ENCODE data around the gene HYOU1. TPM values are rescaled to one million over a fixed set of nuclear protein-coding genes. Genes with fewer than 3 reads are reported as not detected.
A peak's percentile ranks its signal among the peaks of the same experiment; 100 is the strongest.
"Not testable (repeated sequence)": the region's sequence is repeated elsewhere in the genome, so short reads cannot be mapped to it uniquely, and the experiment has no call there.

HYOU1 gene
- total RNA-seq, 5 donors from 2014 or later (not counting 1 experiment from before 2014, with no cell fraction given), result 91.2 to 113 (median 112) TPM

DNA sequence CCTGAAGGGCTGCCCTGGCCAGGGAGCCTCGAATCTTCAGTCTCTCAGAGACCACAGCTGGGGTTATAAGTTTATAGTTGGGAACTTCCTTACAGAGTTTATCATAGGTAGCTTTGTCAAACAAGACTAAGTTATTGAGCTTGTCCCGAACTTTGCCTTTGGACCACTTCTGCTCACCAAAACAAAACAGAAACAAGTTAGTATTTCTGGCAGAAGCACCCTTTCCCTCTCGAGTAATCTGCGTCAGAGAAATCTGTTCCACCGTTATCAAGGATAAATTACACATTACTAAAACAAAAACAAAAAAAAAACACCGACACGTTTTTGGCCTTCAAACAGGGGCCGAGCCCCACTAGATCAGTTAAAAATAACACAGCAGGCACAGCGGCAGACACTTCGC is 39.6 kb downstream of the HYOU1 start:
- POLR2A ChIA-PET, result interaction anchor here (0.6 to 3.5 kb wide), 3 partner anchors 14 to 50 kb away, joined by 3 to 14 read pairs (median 5); partner anchors contain the start of gene VPS11 (in 1 of the 2)
- WGBS (ENCODE audit: insufficient coverage), result 5% methylated on average over 3 of the region's 10 CpGs
- H3K36me3 Mint-ChIP-seq, result peaks cover 34% of the 10 kb centered on the region

DNA sequence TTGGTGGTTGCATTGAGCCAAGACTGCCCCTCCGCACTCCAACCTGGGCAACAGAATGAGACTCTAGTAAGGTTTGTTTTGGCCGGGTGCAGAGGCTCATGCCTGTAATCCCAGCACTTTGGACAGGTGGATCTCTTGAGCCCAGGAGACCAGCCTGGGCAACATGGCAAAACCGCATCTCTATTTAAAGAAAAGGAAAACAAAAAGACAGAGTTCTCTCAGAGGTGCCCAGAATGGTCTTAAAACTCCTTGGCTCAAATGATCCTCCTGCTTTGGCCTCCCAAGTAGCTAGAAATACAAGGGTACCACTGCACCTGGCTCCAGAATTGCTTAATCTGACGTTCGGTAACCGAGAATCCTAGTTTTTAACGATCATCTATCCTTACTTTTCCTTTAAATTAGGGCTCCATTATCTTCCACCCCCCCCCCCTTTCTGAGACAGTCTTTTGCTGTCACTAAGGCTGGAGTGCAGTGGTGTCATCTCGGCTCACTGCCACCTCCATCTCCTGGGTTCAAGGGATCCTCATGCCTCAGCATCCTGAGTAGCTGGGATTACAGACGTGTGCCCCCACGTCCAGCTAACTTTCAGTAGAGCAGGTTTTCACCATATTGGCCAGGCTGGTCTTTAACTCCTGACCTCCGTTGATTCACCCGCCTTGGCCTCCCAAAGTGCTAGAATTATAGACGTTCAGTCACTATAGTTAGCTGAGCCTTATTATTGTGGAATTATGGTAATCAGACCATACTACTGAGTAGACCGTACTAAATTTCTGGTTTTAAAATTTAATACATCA is 40.6 kb downstream of the HYOU1 start:
- Mint-ChIP-seq H3K36me3 (peaks cover 31% of the 10 kb centered on the region), H3K4me1 (peaks cover 43 to 56% (median 54%) of the 10 kb centered on the region in 3 donors), H3K27me3 (no peaks in the 10 kb centered on the region), H3K4me3 (peak overlapping the region; percentile 37 to 99 (median 99)), H3K9me3 (no peaks in the 10 kb centered on the region), H3K27ac (peak overlapping the region; percentile 19 to 28)
- POLR2A ChIA-PET, result interaction anchor here (0.6 to 3.5 kb wide), 5 partner anchors 17 to 232 kb away, joined by 3 to 14 read pairs (median 3); partner anchors contain the start of gene VPS11 (in 1 of the 2)
- no peaks in the 10 kb centered on the region for H3K27me3 ChIP-seq (replicated peaks in 1 of 2; ENCODE audit: control insufficient read depth in 2 of 2, extremely low read depth in 1 of 2, insufficient read depth in 2 of 2, low read length in 1 of 2)
- CTCF ChIA-PET, result interaction anchor here (0.6 to 1.6 kb wide), 5 partner anchors 10 to 257 kb away, joined by 3 to 9 read pairs (median 4); no protein-coding TSS in a partner anchor
- 66% methylated on average over 7 of the region's 14 CpGs for WGBS (ENCODE audit: insufficient coverage)
- peaks cover 0 to 61% of the 10 kb centered on the region in 2 donors for H3K36me3 ChIP-seq (ENCODE audit: control insufficient read depth in 2 of 2, extremely low read depth in 1 of 2, insufficient read depth in 1 of 2, low read length in 1 of 2)
- peaks cover 15 to 45% of the 10 kb centered on the region in 2 experiments for H3K4me1 ChIP-seq (ENCODE audit: control insufficient read depth in 1 of 2, extremely low read depth in 1 of 2, insufficient read depth in 2 of 2, low read length in 2 of 2)
- H3K27ac ChIP-seq (ENCODE audit: low read length), result peak overlapping the region; percentile 96
- DNase-seq, result no peak
- H3K4me3 ChIP-seq (ENCODE audit: control insufficient read depth in 1 of 2, extremely low read depth in 1 of 2, low read length in 1 of 2), result no peak overlapping the region
- no peak for ATAC-seq (replicated peaks in 1 of 4)
- H3K9me3 ChIP-seq, result no peaks in the 10 kb centered on the region

More for the DNA sequence above, 39.6 kb downstream of the HYOU1 start:
- H3K4me3 Mint-ChIP-seq, result peak overlapping the region; percentile 96 to 99 (median 99)
- H3K27ac ChIP-seq (ENCODE audit: low read length), result peak overlapping the region; percentile 96
- CTCF ChIA-PET, result interaction anchor here (0.6 to 0.9 kb wide), 3 partner anchors 11 to 715 kb away, joined by 3 to 5 read pairs (median 3); partner anchors contain the start of gene HMBS (in 1 of the 2)
- not testable (repeated sequence) for H3K27me3 ChIP-seq (replicated peaks in 1 of 2; ENCODE audit: control insufficient read depth in 2 of 2, extremely low read depth in 1 of 2, insufficient read depth in 2 of 2, low read length in 1 of 2); H3K9me3 Mint-ChIP-seq; ATAC-seq (replicated peaks in 1 of 4); H3K27me3 Mint-ChIP-seq; H3K9me3 ChIP-seq
- H3K4me1 ChIP-seq (ENCODE audit: control insufficient read depth in 1 of 2, extremely low read depth in 1 of 2, insufficient read depth in 2 of 2, low read length in 2 of 2), result peaks cover 15 to 45% of the 10 kb centered on the region in 2 experiments
- H3K4me1 Mint-ChIP-seq, result peaks cover 51 to 65% (median 61%) of the 10 kb centered on the region in 3 donors
- H3K27ac Mint-ChIP-seq, result peak overlapping the region; percentile 100
- DNase-seq, result peak in 1 of 35 experiments; percentile 34
- peaks cover 0 to 62% of the 10 kb centered on the region in 2 donors for H3K36me3 ChIP-seq (ENCODE audit: control insufficient read depth in 2 of 2, extremely low read depth in 1 of 2, insufficient read depth in 1 of 2, low read length in 1 of 2)
- peak overlapping the region; percentile 95 to 98 for H3K4me3 ChIP-seq (ENCODE audit: control insufficient read depth in 1 of 2, extremely low read depth in 1 of 2, low read length in 1 of 2)

DNA sequence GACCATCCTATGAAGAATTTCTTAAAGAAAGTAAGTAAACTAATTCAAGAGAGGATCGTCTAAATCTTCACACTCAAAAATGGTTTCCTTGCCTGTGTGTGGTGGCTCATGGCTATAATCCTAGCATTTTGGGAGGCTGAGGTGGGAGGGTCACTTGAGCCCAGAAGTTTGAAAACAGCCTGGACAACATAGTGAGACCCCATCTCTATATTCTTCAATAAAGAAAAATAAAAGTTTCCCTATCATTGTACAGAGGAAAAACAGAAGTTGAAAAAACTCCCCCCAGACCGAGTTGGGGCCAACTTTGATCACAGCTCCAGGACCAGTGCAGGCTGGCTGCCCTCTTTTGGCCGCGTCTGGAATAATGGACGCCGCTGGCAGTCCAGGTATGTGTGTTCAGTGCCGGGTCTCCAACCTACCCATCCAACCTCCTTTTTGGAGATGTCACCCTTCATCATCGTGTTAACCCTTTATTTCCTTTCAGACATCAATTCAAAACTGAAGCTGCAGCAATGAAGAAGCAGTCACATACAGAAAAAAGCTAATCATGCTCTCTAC is 41.9 kb downstream of the HYOU1 start:
- no peaks in the 10 kb centered on the region for H3K27me3 Mint-ChIP-seq
- H3K4me3 Mint-ChIP-seq, result peak overlapping the region in 2 of 3 donors; percentile 2 to 11
- H3K4me1 ChIP-seq (ENCODE audit: control insufficient read depth in 1 of 2, extremely low read depth in 1 of 2, insufficient read depth in 2 of 2, low read length in 2 of 2), result peaks cover 14 to 32% of the 10 kb centered on the region in 2 experiments
- H3K36me3 ChIP-seq (ENCODE audit: control insufficient read depth in 2 of 2, extremely low read depth in 1 of 2, insufficient read depth in 1 of 2, low read length in 1 of 2), result peaks cover 5 to 61% of the 10 kb centered on the region in 2 donors
- H3K4me1 Mint-ChIP-seq, result peaks cover 34 to 48% (median 44%) of the 10 kb centered on the region in 3 donors
- no peak overlapping the region for H3K4me3 ChIP-seq (ENCODE audit: control insufficient read depth in 1 of 2, extremely low read depth in 1 of 2, low read length in 1 of 2)
- WGBS (ENCODE audit: insufficient coverage), result 89% methylated on average over 7 of the region's 8 CpGs
- POLR2A ChIA-PET, result interaction anchor here (0.6 to 0.9 kb wide), 3 partner anchors 52 to 100 kb away, joined by 3 read pairs; partner anchors contain the start of gene VPS11 (in 1 of the 2)
- peaks cover 36% of the 10 kb centered on the region for H3K36me3 Mint-ChIP-seq
- no peak for DNase-seq
- ATAC-seq (replicated peaks in 1 of 4), result no peak
- no peaks in the 10 kb centered on the region for H3K9me3 Mint-ChIP-seq
- peak overlapping the region; percentile 17 to 32 for H3K27ac Mint-ChIP-seq
- H3K9me3 ChIP-seq, result no peaks in the 10 kb centered on the region
- H3K27me3 ChIP-seq (replicated peaks in 1 of 2; ENCODE audit: control insufficient read depth in 2 of 2, extremely low read depth in 1 of 2, insufficient read depth in 2 of 2, low read length in 1 of 2), result no peaks in the 10 kb centered on the region
- no peak overlapping the region for H3K27ac ChIP-seq (ENCODE audit: low read length)
- CTCF ChIA-PET, result interaction anchor here (0.7 to 1.6 kb wide), 4 partner anchors 15 to 18 kb away, joined by 3 to 9 read pairs (median 6); partner anchors contain the start of gene CENATAC (in 1 of the 2)

DNA sequence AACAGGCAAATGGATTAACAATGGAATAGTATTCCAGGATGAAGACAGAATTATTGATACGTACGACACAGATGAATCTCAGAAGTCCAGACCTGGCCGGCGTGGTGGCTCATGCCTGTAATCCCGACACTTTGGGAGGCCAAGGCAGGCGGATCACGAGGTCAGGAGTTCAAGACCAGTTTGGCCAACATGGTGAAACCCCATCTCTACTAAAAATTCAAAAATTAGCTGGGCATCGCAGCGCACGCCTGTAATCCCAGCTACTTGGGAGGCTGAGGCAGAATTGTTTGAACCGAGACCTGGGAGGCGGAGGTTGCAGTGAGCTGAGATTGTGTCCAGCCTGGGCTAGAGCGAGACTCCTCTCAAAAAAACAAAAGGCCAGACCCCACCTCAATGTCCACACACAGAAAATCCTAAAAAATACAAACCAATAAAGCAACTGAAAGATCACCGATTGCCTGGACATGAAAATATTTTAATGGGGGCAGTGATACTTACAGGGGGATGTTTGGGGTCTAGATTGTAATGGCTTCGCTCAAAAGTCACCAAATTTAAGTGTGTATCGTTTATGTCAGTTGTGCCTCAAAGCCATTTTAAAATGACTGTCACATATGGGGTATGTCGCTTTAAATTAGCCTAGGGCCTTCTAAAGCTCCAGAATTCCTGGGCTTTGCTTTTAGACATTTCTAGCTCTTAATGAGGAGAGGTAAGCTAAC is 42.6 kb downstream of the HYOU1 start:
- Histone ChIP-seq H3K27ac (ENCODE audit: low read length) (no peak overlapping the region), H3K27me3 (replicated peaks in 1 of 2; ENCODE audit: control insufficient read depth in 2 of 2, extremely low read depth in 1 of 2, insufficient read depth in 2 of 2, low read length in 1 of 2) (no peaks in the 10 kb centered on the region), H3K4me1 (ENCODE audit: control insufficient read depth in 1 of 2, extremely low read depth in 1 of 2, insufficient read depth in 2 of 2, low read length in 2 of 2) (peaks cover 9 to 25% of the 10 kb centered on the region in 2 experiments), H3K9me3 (no peaks in the 10 kb centered on the region), H3K36me3 (ENCODE audit: control insufficient read depth in 2 of 2, extremely low read depth in 1 of 2, insufficient read depth in 1 of 2, low read length in 1 of 2) (peaks cover 5 to 66% of the 10 kb centered on the region in 2 donors), H3K4me3 (ENCODE audit: control insufficient read depth in 1 of 2, extremely low read depth in 1 of 2, low read length in 1 of 2) (no peak overlapping the region)
- Mint-ChIP-seq H3K36me3 (peaks cover 35% of the 10 kb centered on the region), H3K4me3 (no peak overlapping the region), H3K4me1 (peaks cover 28 to 41% (median 38%) of the 10 kb centered on the region in 3 donors), H3K27ac (no peak overlapping the region), H3K9me3 (no peaks in the 10 kb centered on the region), H3K27me3 (no peaks in the 10 kb centered on the region)
- ChIA-PET CTCF (interaction anchor here (0.7 to 1.6 kb wide), 3 partner anchors 14 to 72 kb away, joined by 5 to 9 read pairs (median 5); no protein-coding TSS in a partner anchor), POLR2A (interaction anchor here (0.6 to 0.7 kb wide), 5 partner anchors 12 to 90 kb away, joined by 3 to 16 read pairs (median 7); no protein-coding TSS in a partner anchor)
- WGBS (ENCODE audit: insufficient coverage), result 92% methylated on average over 7 of the region's 17 CpGs
- ATAC-seq (replicated peaks in 1 of 4) (no peak), DNase-seq (no peak)

DNA sequence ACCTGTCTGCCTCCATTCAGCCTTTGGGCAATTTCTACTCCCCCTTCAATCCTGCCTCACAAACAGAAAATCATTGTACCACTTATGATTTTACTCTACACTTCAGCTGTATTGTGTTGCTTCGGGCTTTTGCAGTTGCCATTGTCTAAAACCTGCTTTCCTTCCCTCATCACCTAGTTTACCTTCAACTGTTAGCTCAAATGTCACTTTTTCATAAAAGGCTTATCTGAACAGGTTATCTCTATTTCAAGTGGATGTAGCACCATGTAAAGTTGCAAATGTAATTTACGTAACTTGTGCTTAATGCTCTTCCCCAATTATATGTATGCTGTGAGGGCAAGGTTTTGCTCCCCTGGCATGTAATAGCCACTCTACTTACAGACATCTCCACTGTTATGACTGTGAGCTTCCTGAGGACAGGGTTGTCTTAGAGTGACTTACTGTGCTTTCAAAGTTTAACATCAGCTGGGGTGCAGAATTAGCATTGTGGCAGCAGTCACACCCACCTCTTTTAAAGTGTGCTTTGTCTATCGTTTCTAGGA is 44.3 kb downstream of the HYOU1 start:
- Mint-ChIP-seq H3K9me3 (no peaks in the 10 kb centered on the region), H3K4me3 (no peak overlapping the region), H3K36me3 (peaks cover 47% of the 10 kb centered on the region), H3K27me3 (no peaks in the 10 kb centered on the region), H3K4me1 (peaks cover 23 to 34% (median 26%) of the 10 kb centered on the region in 3 donors), H3K27ac (peak overlapping the region; percentile 33 to 44)
- ChIA-PET CTCF (no interaction called here), POLR2A (interaction anchor here in 1 of 2 donors (0.7 to 0.8 kb wide), 2 partner anchors 124 to 325 kb away, joined by 3 to 4 read pairs; no protein-coding TSS in a partner anchor)
- Histone ChIP-seq H3K9me3 (no peaks in the 10 kb centered on the region), H3K27ac (ENCODE audit: low read length) (peak overlapping the region; percentile 7), H3K36me3 (ENCODE audit: control insufficient read depth in 2 of 2, extremely low read depth in 1 of 2, insufficient read depth in 1 of 2, low read length in 1 of 2) (peaks cover 5 to 78% of the 10 kb centered on the region in 2 donors), H3K4me1 (ENCODE audit: control insufficient read depth in 1 of 2, extremely low read depth in 1 of 2, insufficient read depth in 2 of 2, low read length in 2 of 2) (peaks cover 9 to 20% of the 10 kb centered on the region in 2 experiments), H3K27me3 (replicated peaks in 1 of 2; ENCODE audit: control insufficient read depth in 2 of 2, extremely low read depth in 1 of 2, insufficient read depth in 2 of 2, low read length in 1 of 2) (no peaks in the 10 kb centered on the region), H3K4me3 (ENCODE audit: control insufficient read depth in 1 of 2, extremely low read depth in 1 of 2, low read length in 1 of 2) (no peak overlapping the region)
- DNase-seq (no peak), ATAC-seq (replicated peaks in 1 of 4) (no peak)
- WGBS (ENCODE audit: insufficient coverage), result no CpG with 5 or more reads among the region's 3 CpGs
